Measurements from ENCODE around the gene CCNK. TPM values are rescaled to one million over a fixed set of nuclear protein-coding genes. Genes with fewer than 3 reads are reported as not detected.

The CCNK gene
- total and polyA plus RNA-seq, 2 of the 13 experiments (the other 11 are each of a cell fraction or from before 2014, with no cell fraction given): 4.9 to 9.7 TPM

- no TSS peak for BruUV-seq (replicated peaks)
- DNase-seq (ENCODE audit: low spot score): no peak
- in situ Hi-C loops (cut with HindIII; ENCODE audit: extremely low pct_ligation_motif_present, low pct_unique_long_range_greater_than_20kb): no loop called here
- Histone ChIP-seq H4K20me1 (ENCODE audit: insufficient read depth, low read length) (no peaks in the 10 kb centered on the region), H3K27me3 (ENCODE audit: control insufficient read depth in 1 of 2, insufficient read depth in 2 of 2, low read length in 2 of 2) (no peaks in the 10 kb centered on the region), H3K4me1 (ENCODE audit: insufficient read depth, low read length) (no peaks in the 10 kb centered on the region), H3K27ac (ENCODE audit: extremely low read length, insufficient read depth, low read length) (no peak overlapping the region), H3K9ac (ENCODE audit: insufficient read depth, low read depth, low read length) (no peak overlapping the region), H2AFZ (ENCODE audit: low read length) (no peak overlapping the region), H3K4me2 (ENCODE audit: low read depth, low read length) (no peak overlapping the region), H3K9me3 (ENCODE audit: low read length) (no peaks in the 10 kb centered on the region), H3K79me2 (ENCODE audit: insufficient read depth, low read length) (no peaks in the 10 kb centered on the region), H3K36me3 (replicated peaks in 1 of 2; ENCODE audit: control insufficient read depth in 1 of 2, insufficient read depth in 2 of 2, low read length in 2 of 2) (peaks cover 9 to 34% of the 10 kb centered on the region in 2 experiments), H3K4me3 (replicated peaks in 1 of 3; ENCODE audit: insufficient read depth in 1 of 3, low read depth in 2 of 3, low read length in 3 of 3) (no peak overlapping the region)
- CTCF ChIA-PET (ENCODE audit: low intra/inter-chr PET ratio, low total read pairs): no interaction called here
- intact Hi-C loops (cut with micrococcal nuclease; ENCODE audit: unreplicated experiment): no loop called here
- POLR2A ChIA-PET: no interaction called here
- no peak for FAIRE-seq
- TF ChIP-seq, protein P1, sequence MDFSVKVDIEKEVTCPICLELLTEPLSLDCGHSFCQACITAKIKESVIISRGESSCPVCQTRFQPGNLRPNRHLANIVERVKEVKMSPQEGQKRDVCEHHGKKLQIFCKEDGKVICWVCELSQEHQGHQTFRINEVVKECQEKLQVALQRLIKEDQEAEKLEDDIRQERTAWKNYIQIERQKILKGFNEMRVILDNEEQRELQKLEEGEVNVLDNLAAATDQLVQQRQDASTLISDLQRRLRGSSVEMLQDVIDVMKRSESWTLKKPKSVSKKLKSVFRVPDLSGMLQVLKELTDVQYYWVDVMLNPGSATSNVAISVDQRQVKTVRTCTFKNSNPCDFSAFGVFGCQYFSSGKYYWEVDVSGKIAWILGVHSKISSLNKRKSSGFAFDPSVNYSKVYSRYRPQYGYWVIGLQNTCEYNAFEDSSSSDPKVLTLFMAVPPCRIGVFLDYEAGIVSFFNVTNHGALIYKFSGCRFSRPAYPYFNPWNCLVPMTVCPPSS (IDR thresholded peaks at IDR 0.05): no peak
- no peak for TF ChIP-seq KAT2B (IDR thresholded peaks at IDR 0.05; ENCODE audit: borderline replicate concordance, low read depth, low read length)
- no peak for TF ChIP-seq KDM6A (CRISPR knock-in tag; IDR thresholded peaks at IDR 0.05; ENCODE audit: low read depth)
- TF ChIP-seq, protein P2, sequence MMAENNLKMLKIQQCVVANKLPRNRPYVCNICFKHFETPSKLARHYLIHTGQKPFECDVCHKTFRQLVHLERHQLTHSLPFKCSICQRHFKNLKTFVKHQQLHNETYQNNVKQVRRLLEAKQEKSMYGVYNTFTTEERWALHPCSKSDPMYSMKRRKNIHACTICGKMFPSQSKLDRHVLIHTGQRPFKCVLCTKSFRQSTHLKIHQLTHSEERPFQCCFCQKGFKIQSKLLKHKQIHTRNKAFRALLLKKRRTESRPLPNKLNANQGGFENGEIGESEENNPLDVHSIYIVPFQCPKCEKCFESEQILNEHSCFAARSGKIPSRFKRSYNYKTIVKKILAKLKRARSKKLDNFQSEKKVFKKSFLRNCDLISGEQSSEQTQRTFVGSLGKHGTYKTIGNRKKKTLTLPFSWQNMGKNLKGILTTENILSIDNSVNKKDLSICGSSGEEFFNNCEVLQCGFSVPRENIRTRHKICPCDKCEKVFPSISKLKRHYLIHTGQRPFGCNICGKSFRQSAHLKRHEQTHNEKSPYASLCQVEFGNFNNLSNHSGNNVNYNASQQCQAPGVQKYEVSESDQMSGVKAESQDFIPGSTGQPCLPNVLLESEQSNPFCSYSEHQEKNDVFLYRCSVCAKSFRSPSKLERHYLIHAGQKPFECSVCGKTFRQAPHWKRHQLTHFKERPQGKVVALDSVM (CRISPR knock-in tag; IDR thresholded peaks at IDR 0.05): no peak
- TF ChIP-seq, protein P3, sequence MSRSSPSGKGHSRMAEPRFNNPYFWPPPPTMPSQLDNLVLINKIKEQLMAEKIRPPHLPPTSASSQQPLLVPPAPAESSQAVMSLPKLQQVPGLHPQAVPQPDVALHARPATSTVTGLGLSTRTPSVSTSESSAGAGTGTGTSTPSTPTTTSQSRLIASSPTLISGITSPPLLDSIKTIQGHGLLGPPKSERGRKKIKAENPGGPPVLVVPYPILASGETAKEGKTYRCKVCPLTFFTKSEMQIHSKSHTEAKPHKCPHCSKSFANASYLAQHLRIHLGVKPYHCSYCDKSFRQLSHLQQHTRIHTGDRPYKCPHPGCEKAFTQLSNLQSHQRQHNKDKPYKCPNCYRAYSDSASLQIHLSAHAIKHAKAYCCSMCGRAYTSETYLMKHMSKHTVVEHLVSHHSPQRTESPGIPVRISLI (CRISPR knock-in tag; IDR thresholded peaks at IDR 0.05; ENCODE audit: borderline replicate concordance): no peak
- no peak for TF ChIP-seq ZNF513 (CRISPR knock-in tag; conservative IDR thresholded peaks at IDR 0.05)
- TF ChIP-seq ZNF343 (CRISPR knock-in tag; IDR thresholded peaks at IDR 0.05): no peak
- TF ChIP-seq MTF1 (CRISPR knock-in tag; IDR thresholded peaks at IDR 0.05): no peak
- no peak for TF ChIP-seq SSRP1 (CRISPR knock-in tag; IDR thresholded peaks at IDR 0.05)
- no peak for TF ChIP-seq MXD4 (CRISPR knock-in tag; IDR thresholded peaks at IDR 0.05)
- TF ChIP-seq YY1 (IDR thresholded peaks at IDR 0.05; ENCODE audit: insufficient read depth, insufficient replicate concordance, low read depth, low read length): no peak
- TF ChIP-seq, protein P4, sequence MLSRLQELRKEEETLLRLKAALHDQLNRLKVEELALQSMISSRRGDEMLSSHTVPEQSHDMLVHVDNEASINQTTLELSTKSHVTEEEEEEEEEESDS (CRISPR knock-in tag; IDR thresholded peaks at IDR 0.05; ENCODE audit: borderline replicate concordance): no peak
- no peak for TF ChIP-seq FOXM1 (CRISPR knock-in tag; IDR thresholded peaks at IDR 0.05)
- no peak for TF ChIP-seq ZFP82 (CRISPR knock-in tag; IDR thresholded peaks at IDR 0.05; ENCODE audit: borderline replicate concordance)
- WGBS (ENCODE audit: low lambda C conversion rate): 64% methylated on average over 4 of the region's 4 CpGs
- ATAC-seq: no peak
Measured at GRCh38 chr14:99435327-99435726, 45.9 kb upstream of the CCNK start.

Data from HepG2 (cell line).